Eye (tissue), 1 donor: Measurements from ENCODE around the gene IRF5.
"Not testable (repeated sequence)": the region's sequence is repeated elsewhere in the genome, so short reads cannot be mapped to it uniquely, and the experiment has no call there.

Experiments
- DNase-seq: peaks from one replicate; pipeline ENCODE4 v3.0.0-alpha.2; 2015

Gene IRF5

GRCh38 chr7:128974241-128974934, 36.7 kb downstream of the IRF5 start:
- DNase-seq: no peak

DNA sequence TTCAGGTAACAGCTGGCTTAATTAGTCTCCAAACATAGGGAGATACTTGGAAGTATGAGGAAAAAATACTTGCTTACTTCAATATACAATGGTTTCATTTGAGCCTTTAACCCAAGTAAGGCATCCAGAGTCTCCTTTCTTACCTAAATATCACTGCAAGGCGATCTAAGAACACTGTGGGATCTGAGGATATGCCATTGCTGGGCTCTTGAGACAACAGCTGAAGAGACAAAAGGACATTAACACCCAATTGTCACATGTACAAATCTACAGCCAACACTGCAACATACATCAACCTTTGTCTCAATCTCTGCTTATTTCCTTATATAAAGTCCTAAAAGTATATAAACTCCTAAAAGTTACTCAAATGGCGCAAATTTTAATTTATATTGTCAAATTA, 44.4 kb downstream of the IRF5 start:
- no peak for DNase-seq

DNA sequence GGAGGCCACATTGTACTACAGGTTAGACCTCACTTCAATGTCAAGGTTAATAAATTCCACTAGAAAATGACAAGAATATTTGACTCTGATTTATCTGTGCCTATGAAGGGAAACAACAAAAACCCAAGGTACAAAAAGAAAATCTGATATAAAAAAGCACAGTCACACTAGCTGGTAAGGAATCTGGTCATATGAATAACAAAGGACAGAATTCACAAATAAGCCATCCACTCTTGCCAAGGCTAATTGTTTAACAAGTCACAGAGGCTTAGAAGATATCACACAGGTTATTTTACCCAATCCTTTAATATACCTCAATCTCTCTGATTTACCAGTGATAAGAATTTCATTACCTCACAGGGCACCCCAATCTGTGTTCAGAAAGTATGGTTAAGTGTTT, 47.9 kb downstream of the IRF5 start:
- DNase-seq: no peak

GRCh38 chr7:128986609-128987008, 48.9 kb downstream of the IRF5 start:
- DNase-seq: no peak

GRCh38 chr7:128988372-128988771, 50.6 kb downstream of the IRF5 start:
- DNase-seq: no peak

- no peak for DNase-seq
These were observed 52.2 kb downstream of the IRF5 start for GRCh38 chr7:128989961-128990360.

GRCh38 chr7:128993419-128993818, 55.7 kb downstream of the IRF5 start:
- DNase-seq: no peak

GRCh38 chr7:128994560-128994959, 56.8 kb downstream of the IRF5 start:
- not testable (repeated sequence) for DNase-seq

- DNase-seq: no peak
These were observed 59.5 kb downstream of the IRF5 start for GRCh38 chr7:128997181-128997580.
